Naive thymus-derived CD8-positive, alpha-beta T cell (primary cell): ENCODE measurements around the gene ASCL2. TPM values are rescaled to one million over a fixed set of nuclear protein-coding genes. Genes with fewer than 3 reads are reported as not detected.

Experiments used
- ATAC-seq, 2 donors: fragments of 150-1000 bp; cut with Tn5 transposase in 1 of 2; sonication (Bioruptor Pico), chemical (Tn5 transposase) in 1 of 2; 1 replicate in 1 of 2; 2 replicates in 1 of 2; pipeline ENCODE4 v1.10.0; 2021; ENCODE audit warnings: mild to moderate bottlenecking in 2 of 2, moderate library complexity in 2 of 2
- POLR2A ChIA-PET: fragments of 350-600 bp; sonication (Branson Sonifier 250); formaldehyde crosslinking; loops from one replicate; lab custom pipeline; 2021; ENCODE audit warnings: antibody characterized with exemption; lab: Charles Lee
- DNase-seq, 10 donors: peaks; one replicate each; pipeline versions ENCODE4 v3.0.0 to v3.0.0-alpha.2; 2020 to 2022
- H3K27ac Mint-ChIP-seq, 10 donors: one replicate each; pipeline ENCODE4 v1.8.0; 2020 to 2022; ENCODE audit warnings: mild to moderate bottlenecking in 10 of 10, mixed read lengths in 10 of 10, moderate library complexity in 4 of 10, inconsistent platforms in 1 of 10
- H3K27me3 Mint-ChIP-seq, 5 donors: one replicate each; pipeline ENCODE4 v1.8.0; 2021 to 2022; ENCODE audit warnings: mixed read lengths in 5 of 5
- H3K36me3 Mint-ChIP-seq, 3 donors: one replicate each; pipeline ENCODE4 v1.8.0; 2020 to 2022; ENCODE audit warnings: mixed read lengths in 3 of 3, mild to moderate bottlenecking in 2 of 3, inconsistent platforms in 1 of 3
- H3K4me1 Mint-ChIP-seq, 4 donors: one replicate each; pipeline ENCODE4 v1.8.0; 2021 to 2022; ENCODE audit warnings: mixed read lengths in 4 of 4
- H3K4me3 Mint-ChIP-seq, 10 donors: one replicate each; pipeline ENCODE4 v1.8.0; 2020 to 2022; ENCODE audit warnings: mild to moderate bottlenecking in 10 of 10, mixed read lengths in 10 of 10, moderate library complexity in 6 of 10, inconsistent platforms in 1 of 10
- H3K9me3 Mint-ChIP-seq, 9 donors: one replicate each; pipeline ENCODE4 v1.8.0; 2020 to 2022; ENCODE audit warnings: mixed read lengths in 9 of 9, mild to moderate bottlenecking in 3 of 9, inconsistent platforms in 1 of 9, moderate library complexity in 1 of 9
- polyA plus RNA-seq, 3 donors: library from polyadenylated mRNA; unstranded; fragments of 300-500 nt; fragmentation: Illumina TruSeq; gene quantifications; one replicate each; pipeline ENCODE4 v1.2.3, GENCODE V29; 2021
- total RNA-seq, 8 experiments: library from RNA in 2 of 8; stranded (reverse) in 2 of 8; gene quantifications; one replicate each; pipeline ENCODE4 v1.2.3 and lab custom pipeline; 2021 to 2026

The ASCL2 gene
- total and polyA plus RNA-seq, 5 experiments from 2014 or later, result 0.19 to 2.8 (median 0.23) TPM; not detected in 2

- no peak overlapping the region for H3K4me3 Mint-ChIP-seq
- peaks cover 0 to 28% (median 10%) of the 10 kb centered on the region in 9 donors for H3K9me3 Mint-ChIP-seq
- H3K27ac Mint-ChIP-seq, result no peak overlapping the region
- DNase-seq, result peak in 1 of 10 donors; percentile 58
- peaks cover 3 to 15% (median 14%) of the 10 kb centered on the region in 3 donors for H3K36me3 Mint-ChIP-seq
- peaks cover 0 to 12% (median 1%) of the 10 kb centered on the region in 5 donors for H3K27me3 Mint-ChIP-seq
- H3K4me1 Mint-ChIP-seq, result peaks cover under 1 to 11% (median 7%) of the 10 kb centered on the region in 4 donors
- no peak for ATAC-seq
- POLR2A ChIA-PET, result no interaction called here
Observed at GRCh38 chr11:2275334-2276279, 5.2 kb upstream of the ASCL2 start.

- Mint-ChIP-seq H3K4me1 (peaks cover 3 to 14% (median 8%) of the 10 kb centered on the region in 4 donors), H3K27ac (no peak overlapping the region), H3K27me3 (peaks cover 0 to 15% (median 3%) of the 10 kb centered on the region in 5 donors), H3K36me3 (peaks cover 0 to 7% (median 0%) of the 10 kb centered on the region in 3 donors), H3K9me3 (peaks cover 0 to 11% (median under 1%) of the 10 kb centered on the region in 9 donors), H3K4me3 (no peak overlapping the region)
- DNase-seq (peak in 1 of 10 donors; percentile 4), ATAC-seq (no peak)
- POLR2A ChIA-PET, result no interaction called here
Observed at GRCh38 chr11:2273771-2274170, 3.4 kb upstream of the ASCL2 start.

GRCh38 chr11:2273311-2273710, 2.9 kb upstream of the ASCL2 start:
- no peak for ATAC-seq
- H3K27ac Mint-ChIP-seq, result no peak overlapping the region
- no peak for DNase-seq
- H3K27me3 Mint-ChIP-seq, result peaks cover 0 to 19% (median 4%) of the 10 kb centered on the region in 5 donors
- peaks cover 0 to 5% (median 0%) of the 10 kb centered on the region in 3 donors for H3K36me3 Mint-ChIP-seq
- peaks cover 0 to 8% (median 0%) of the 10 kb centered on the region in 9 donors for H3K9me3 Mint-ChIP-seq
- H3K4me3 Mint-ChIP-seq, result peak overlapping the region in 1 of 10 donors; percentile 53
- peaks cover 5 to 17% (median 10%) of the 10 kb centered on the region in 4 donors for H3K4me1 Mint-ChIP-seq
- POLR2A ChIA-PET, result no interaction called here

- POLR2A ChIA-PET, result no interaction called here
- Mint-ChIP-seq H3K36me3 (peaks cover 0 to 4% (median 0%) of the 10 kb centered on the region in 3 donors), H3K9me3 (peaks cover 0 to 4% (median 0%) of the 10 kb centered on the region in 9 donors), H3K4me3 (peak overlapping the region in 3 of 10 donors; percentile 7 to 53 (median 38)), H3K4me1 (peaks cover 5 to 20% (median 12%) of the 10 kb centered on the region in 4 donors), H3K27me3 (peaks cover 0 to 23% (median 7%) of the 10 kb centered on the region in 5 donors), H3K27ac (no peak overlapping the region)
- DNase-seq (peak in 2 of 10 donors; percentile 3 to 32), ATAC-seq (no peak)
Observed at GRCh38 chr11:2272946-2273280, 2.5 kb upstream of the ASCL2 start.

- DNase-seq (peak in 2 of 10 donors; percentile 11 to 59), ATAC-seq (no peak)
- H3K9me3 Mint-ChIP-seq, result no peaks in the 10 kb centered on the region
- peak overlapping the region in 4 of 10 donors; percentile 19 to 51 (median 31) for H3K4me3 Mint-ChIP-seq
- H3K4me1 Mint-ChIP-seq, result peaks cover 5 to 21% (median 13%) of the 10 kb centered on the region in 4 donors
- H3K27me3 Mint-ChIP-seq, result peaks cover 0 to 25% (median 4%) of the 10 kb centered on the region in 5 donors
- peak overlapping the region in 1 of 10 donors; percentile 55 for H3K27ac Mint-ChIP-seq
- H3K36me3 Mint-ChIP-seq, result no peaks in the 10 kb centered on the region
- POLR2A ChIA-PET, result no interaction called here
Observed at GRCh38 chr11:2272228-2272945, 2.0 kb upstream of the ASCL2 start.

GRCh38 chr11:2271327-2272227, 1.2 kb upstream of the ASCL2 start:
- Mint-ChIP-seq H3K9me3 (no peaks in the 10 kb centered on the region), H3K27me3 (peaks cover 0 to 25% (median 4%) of the 10 kb centered on the region in 5 donors), H3K36me3 (no peaks in the 10 kb centered on the region), H3K4me1 (peaks cover 4 to 24% (median 10%) of the 10 kb centered on the region in 4 donors), H3K27ac (no peak overlapping the region), H3K4me3 (peak overlapping the region in 9 of 10 donors; percentile 12 to 76 (median 69))
- ATAC-seq (no peak), DNase-seq (peak in 2 of 10 donors; percentile 2 to 45)
- POLR2A ChIA-PET, result no interaction called here

- Mint-ChIP-seq H3K36me3 (no peaks in the 10 kb centered on the region), H3K9me3 (no peaks in the 10 kb centered on the region), H3K4me3 (peak overlapping the region in 2 of 10 donors; percentile 45 to 74), H3K4me1 (peaks cover 6 to 30% (median 14%) of the 10 kb centered on the region in 4 donors), H3K27me3 (peaks cover 0 to 25% (median 4%) of the 10 kb centered on the region in 5 donors), H3K27ac (no peak overlapping the region)
- peak; percentile 65 to 69 for ATAC-seq
- peak in 7 of 10 donors; percentile 28 to 47 (median 33) for DNase-seq
- POLR2A ChIA-PET, result no interaction called here
Observed at GRCh38 chr11:2271077-2271326, 614 bp upstream of the ASCL2 start.

GRCh38 chr11:2269601-2270321, 627 bp downstream of the ASCL2 start:
- ATAC-seq (peak; percentile 76 to 79), DNase-seq (peak in 9 of 10 donors; percentile 18 to 71 (median 40))

GRCh38 chr11:2268729-2269600, 1.4 kb downstream of the ASCL2 start:
- DNase-seq (peak in 3 of 10 donors; percentile 12 to 65 (median 26)), ATAC-seq (peak; percentile 27 to 29)
- Mint-ChIP-seq H3K4me1 (peaks cover 15 to 41% (median 23%) of the 10 kb centered on the region in 4 donors), H3K27me3 (peaks cover 0 to 25% (median 4%) of the 10 kb centered on the region in 5 donors), H3K27ac (peak overlapping the region in 1 of 10 donors; percentile 44), H3K9me3 (no peaks in the 10 kb centered on the region), H3K36me3 (no peaks in the 10 kb centered on the region), H3K4me3 (peak overlapping the region; percentile 41 to 81 (median 66))
- POLR2A ChIA-PET, result interaction anchor here (1.2 to 1.4 kb wide), 4 partner anchors 32 to 42 kb away, joined by 3 to 6 read pairs (median 6); partner anchors contain the start of genes C11orf21 and TSPAN32

More at GRCh38 chr11:2269601-2270321, 627 bp downstream of the ASCL2 start:
- H3K36me3 Mint-ChIP-seq, result no peaks in the 10 kb centered on the region
- peak overlapping the region in 7 of 10 donors; percentile 41 to 76 (median 67) for H3K4me3 Mint-ChIP-seq
- H3K9me3 Mint-ChIP-seq, result no peaks in the 10 kb centered on the region
- peaks cover 15 to 41% (median 23%) of the 10 kb centered on the region in 4 donors for H3K4me1 Mint-ChIP-seq
- no peak overlapping the region for H3K27ac Mint-ChIP-seq
- POLR2A ChIA-PET, result interaction anchor here (0.7 to 1.4 kb wide), 5 partner anchors 31 to 83 kb away, joined by 3 to 6 read pairs (median 5); partner anchors contain the start of genes C11orf21 and TSPAN32
- peaks cover 0 to 25% (median 4%) of the 10 kb centered on the region in 5 donors for H3K27me3 Mint-ChIP-seq
